K562 (cell line): ENCODE results near the gene LEAP2. TPM values are rescaled to one million over a fixed set of nuclear protein-coding genes. Genes with fewer than 3 reads are reported as not detected.

Experiments
- BMI1 ChIP-seq: fragments of 150-350 bp; IDR thresholded peaks from 2 replicates; pipeline ENCODE4 v1.6.1; 2014; ENCODE audit warnings: low read length
- CHD7 ChIP-seq: fragments of 200-600 bp; sonication (generic); IDR thresholded peaks from one replicate; pipeline ENCODE4 v1.6.1; 2012; ENCODE audit warnings: mild to moderate bottlenecking, low read depth, low read length, inconsistent platforms
- PCBP2 ChIP-seq: fragments of 200-400 bp; formaldehyde crosslinking; IDR thresholded peaks from 2 replicates; pipeline ENCODE4 v1.6.1; 2018; ENCODE audit warnings: low read length, low read depth, mild to moderate bottlenecking, moderate library complexity; ENCODE audit not compliant: poor library complexity, severe bottlenecking
- PHF8 ChIP-seq: fragments of 200-600 bp; sonication (generic); IDR thresholded peaks from 2 replicates; pipeline ENCODE4 v1.6.1; 2012; ENCODE audit warnings: mixed run types, mild to moderate bottlenecking, inconsistent platforms, low read length, moderate library complexity, borderline replicate concordance
- POLR3G ChIP-seq: IDR thresholded peaks from 2 replicates; pipeline ENCODE4 v1.6.1; 2011; ENCODE audit not compliant: insufficient read length, insufficient replicate concordance; ENCODE audit errors: extremely low read depth
- SRSF3 ChIP-seq: fragments of 200-400 bp; formaldehyde crosslinking; IDR thresholded peaks from 2 replicates; pipeline ENCODE4 v1.6.1; 2016; ENCODE audit warnings: mild to moderate bottlenecking, low read length, moderate library complexity; ENCODE audit not compliant: insufficient read depth
- TCF7L2 ChIP-seq: fragments of 150-350 bp; IDR thresholded peaks from 2 replicates; pipeline ENCODE4 v1.6.1; 2016; ENCODE audit warnings: low read depth, mild to moderate bottlenecking, low read length, moderate library complexity
- TEAD4 ChIP-seq, 2 experiments: sonication (generic) in 1 of 2; formaldehyde crosslinking in 1 of 2; IDR thresholded peaks; 2 replicates each; pipeline versions ENCODE4 v1.6.1 to v1.8.0; 2012 to 2022; ENCODE audit warnings: borderline replicate concordance in 1 of 2, inconsistent platforms in 1 of 2, low read length in 1 of 2, mild to moderate bottlenecking in 1 of 2, missing genetic modification reagents in 1 of 2
- ZBTB17 ChIP-seq: fragments of 450-650 bp; formaldehyde crosslinking; IDR thresholded peaks from 2 replicates; pipeline ENCODE4 v1.4.0; 2020; ENCODE audit warnings: mild to moderate bottlenecking
- ZNF232 ChIP-seq: sonication (generic); formaldehyde crosslinking; IDR thresholded peaks from 2 replicates; pipeline ENCODE4 v1.8.0; 2022; ENCODE audit warnings: mild to moderate bottlenecking, missing genetic modification reagents
- ZNF431 ChIP-seq: sonication (generic); formaldehyde crosslinking; IDR thresholded peaks from 2 replicates; pipeline ENCODE4 v1.8.0; 2022; ENCODE audit warnings: mild to moderate bottlenecking, missing genetic modification reagents
- ZNF717 ChIP-seq: fragments of 250-450 bp; sonication (Bioruptor Pico); IDR thresholded peaks from 2 replicates; pipeline ENCODE4 v1.5.0; 2021
- ZSCAN29 ChIP-seq: fragments of 450-650 bp; IDR thresholded peaks from 2 replicates; pipeline ENCODE4 v1.6.1; 2017
- polyA plus RNA-seq, 8 experiments: library from polyadenylated mRNA; depleted of rRNA in 4 of 8; stranded (reverse) in 5 of 8; unstranded in 3 of 8; fragments of >200 nt; fragmentation: Nextera tagmentation in 2 of 8; fragmentation: Illumina TruSeq in 1 of 8; extraction: Ambion mirVana in 2 of 8; extraction: Trizol in 1 of 8; gene quantifications; 2 replicates each; pipeline versions ENCODE4 v1.2.1 to v1.2.3, GENCODE V29; 2011 to 2014; ENCODE audit warnings: inconsistent platforms in 1 of 8, missing spikeins in 1 of 8
- total RNA-seq, 7 experiments: library from RNA; depleted of rRNA in 6 of 7; stranded (reverse); fragments of >200 nt in 6 of 7; fragmentation: Illumina TruSeq in 2 of 7; extraction: Trizol in 2 of 7; gene quantifications; 2 replicates each; pipeline versions ENCODE4 v1.2.1 to v1.2.3, GENCODE V29; 2011 to 2021; ENCODE audit warnings: low replicate concordance in 1 of 7
- TF ChIP-seq, protein P1 (sequence below): sonication (generic); formaldehyde crosslinking; IDR thresholded peaks from 2 replicates; pipeline ENCODE4 v1.8.0; 2022; ENCODE audit warnings: mild to moderate bottlenecking, low read depth, missing genetic modification reagents

The LEAP2 gene
- total and polyA plus RNA-seq, 9 of the 15 experiments (the other 6 are each of a cell fraction or from before 2014, with no cell fraction given), result 1.1 to 5.6 (median 2.5) TPM

GRCh38 chr5:132830436-132831094 is 42.9 kb upstream of the LEAP2 start, which contains the start of gene SHROOM1 (continued):
- TF ChIP-seq CHD7 (no peak), ZSCAN29 (no peak), PHF8 (peak; percentile 81; the same call in 1 of the 2 replicates), ZNF717 (CRISPR knock-in tag) (no peak), PCBP2 (peak; percentile 77), BMI1 (no peak), ZBTB17 (CRISPR knock-in tag) (peak; percentile 28; the same call in 1 of the 2 replicates), TEAD4 (IDR thresholded peaks at IDR 0.05; ENCODE audit: low read length) (0 out of 2 replicates have a peak, but pooled peaks have one; percentile 16), TEAD4 (CRISPR knock-in tag; IDR thresholded peaks at IDR 0.05; ENCODE audit: borderline replicate concordance) (0 out of 2 replicates have a peak, but pooled peaks have one; percentile 35), POLR3G (no peak), TCF7L2 (peak; percentile 61; the same call in 1 of the 2 replicates), ZNF232 (CRISPR knock-in tag) (0 out of 2 replicates have a peak, but pooled peaks have one; percentile 45), ZNF431 (CRISPR knock-in tag) (no peak), SRSF3 (no peak)
- TF ChIP-seq, protein P1, sequence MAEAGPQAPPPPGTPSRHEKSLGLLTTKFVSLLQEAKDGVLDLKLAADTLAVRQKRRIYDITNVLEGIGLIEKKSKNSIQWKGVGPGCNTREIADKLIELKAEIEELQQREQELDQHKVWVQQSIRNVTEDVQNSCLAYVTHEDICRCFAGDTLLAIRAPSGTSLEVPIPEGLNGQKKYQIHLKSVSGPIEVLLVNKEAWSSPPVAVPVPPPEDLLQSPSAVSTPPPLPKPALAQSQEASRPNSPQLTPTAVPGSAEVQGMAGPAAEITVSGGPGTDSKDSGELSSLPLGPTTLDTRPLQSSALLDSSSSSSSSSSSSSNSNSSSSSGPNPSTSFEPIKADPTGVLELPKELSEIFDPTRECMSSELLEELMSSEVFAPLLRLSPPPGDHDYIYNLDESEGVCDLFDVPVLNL (CRISPR knock-in tag), result no peak
